HG02678 (cell line): ENCODE measurements around the gene ZMYND15.

Experiments
- ATAC-seq: cut with Tn5 transposase; IDR thresholded peaks from one replicate; pipeline ENCODE4 v1.9.1; 2021; ENCODE audit warnings: mild to moderate bottlenecking, moderate library complexity; ENCODE audit not compliant: unreplicated experiment

Gene ZMYND15

DNA sequence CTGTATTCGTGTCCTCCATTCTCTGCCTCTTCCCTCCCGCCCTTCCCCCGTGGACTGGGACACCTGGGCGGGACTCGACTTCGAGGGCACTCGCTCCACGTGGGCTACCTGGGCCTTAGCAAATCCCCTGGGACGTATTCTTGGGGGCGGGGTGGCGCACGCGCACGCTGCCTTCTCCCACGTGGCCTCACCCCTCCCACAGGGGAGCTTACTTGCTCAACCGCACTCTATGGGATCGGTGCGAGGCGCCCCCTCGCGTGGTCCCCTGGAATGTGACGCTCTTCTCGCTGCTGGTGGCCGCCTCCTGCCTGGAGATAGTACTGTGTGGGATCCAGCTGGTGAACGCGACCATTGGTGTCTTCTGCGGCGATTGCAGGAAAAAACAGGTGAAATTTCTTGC is 43.0 kb downstream of the ZMYND15 start:
- no peak for ATAC-seq

DNA sequence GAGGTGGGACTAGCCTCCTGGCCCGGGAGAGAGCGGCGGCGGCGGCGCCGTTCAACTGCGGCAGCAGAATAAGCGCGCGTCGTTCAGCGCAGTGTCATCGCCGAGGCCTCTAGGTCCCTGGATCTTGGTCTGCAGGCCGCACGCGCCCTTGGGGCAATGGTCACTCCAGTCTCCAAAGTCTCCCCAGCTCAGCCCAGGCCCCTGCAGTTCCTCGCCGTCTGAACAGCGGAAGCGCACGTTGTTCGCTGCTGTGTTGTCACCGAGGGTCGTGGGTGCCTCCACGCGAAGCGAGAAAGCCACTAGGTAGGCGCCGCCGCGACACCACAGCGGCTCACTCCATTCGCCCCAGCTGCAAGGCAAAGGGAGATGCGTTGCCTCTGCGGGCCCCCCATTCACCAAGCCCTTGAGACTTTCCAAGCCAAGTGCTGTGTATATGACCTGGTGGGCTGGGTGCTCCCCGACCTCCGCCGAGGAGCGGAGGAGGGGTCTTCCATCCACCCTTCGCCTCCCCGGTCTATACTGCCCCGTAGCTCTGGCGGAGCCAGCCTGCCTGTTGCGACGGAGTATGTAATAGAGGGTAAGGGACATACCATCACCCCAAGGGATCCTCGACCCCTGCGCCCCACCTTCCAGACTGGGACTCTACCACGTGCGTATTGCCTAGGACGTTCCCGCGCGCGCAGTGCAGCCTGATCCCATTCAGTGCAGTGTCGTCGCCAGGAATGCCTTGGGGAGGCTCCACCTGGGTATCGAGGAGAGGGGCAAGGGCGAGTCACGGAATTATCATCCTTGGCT is 45.9 kb downstream of the ZMYND15 start:
- no peak for ATAC-seq

GRCh38 chr17:4786106-4786511 is 46.5 kb downstream of the ZMYND15 start, which contains the start of gene VMO1:
VMO1 (minus strand) TSS chr17:4786364; CDS start chr17:4786352, 12 bp downstream.
- ATAC-seq, result no peak

DNA sequence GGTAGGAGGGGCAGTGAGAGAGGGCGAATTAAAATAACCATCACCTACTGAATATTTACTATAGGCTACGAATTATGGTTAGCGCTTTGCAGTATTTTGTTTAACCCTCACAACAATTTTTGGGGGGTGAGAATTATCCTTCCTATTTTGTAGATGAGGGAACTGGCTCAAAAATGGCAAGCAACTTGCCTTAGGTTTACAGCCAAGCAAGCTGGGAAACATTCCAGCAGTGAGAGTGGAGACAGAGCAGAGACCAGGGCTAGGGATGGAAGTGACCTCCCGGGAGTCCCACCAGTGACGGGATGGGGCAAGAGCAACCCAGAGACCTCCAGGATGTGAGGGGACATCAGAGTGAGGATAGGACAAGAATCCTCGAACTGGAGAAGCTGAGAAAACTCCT is 46.9 kb downstream of the ZMYND15 start:
- no peak for ATAC-seq

DNA sequence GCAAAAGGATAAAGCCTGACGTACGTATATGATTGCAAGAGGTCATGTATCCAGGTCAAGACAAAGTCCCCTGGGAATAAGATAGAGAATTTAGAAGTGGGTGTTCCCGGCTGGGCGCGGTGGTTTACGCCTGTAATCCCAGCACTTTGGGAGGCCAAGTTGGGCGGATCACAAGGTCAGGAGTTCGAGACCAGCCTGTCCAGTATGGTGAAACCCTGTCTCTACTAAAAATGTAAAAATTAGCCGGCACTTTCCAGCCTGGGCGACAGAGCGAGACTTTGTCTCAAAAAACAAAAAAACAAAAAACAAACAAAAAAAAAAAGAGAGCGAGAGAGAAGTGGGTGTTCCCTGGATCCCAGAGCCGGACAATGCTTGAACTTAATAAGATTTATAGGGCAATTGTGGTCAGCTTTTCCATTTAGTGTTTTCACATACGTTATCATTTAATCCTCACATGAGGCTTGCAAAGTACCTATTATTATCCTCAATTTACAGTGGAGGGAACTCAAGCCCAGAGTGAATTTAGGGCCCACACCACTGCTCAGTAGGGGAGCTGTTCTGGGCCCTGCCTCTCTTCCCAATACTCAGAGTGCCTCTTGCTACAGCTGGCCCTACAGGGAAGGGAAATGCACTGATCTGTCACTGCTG is 48.6 kb downstream of the ZMYND15 start:
- ATAC-seq, result no peak

- ATAC-seq, result no peak
Observed at GRCh38 chr17:4788807-4789700, 49.4 kb downstream of the ZMYND15 start, which contains the start of gene GLTPD2. GLTPD2 (plus strand) TSS chr17:4788964; CDS start chr17:4789012, 48 bp downstream.

DNA sequence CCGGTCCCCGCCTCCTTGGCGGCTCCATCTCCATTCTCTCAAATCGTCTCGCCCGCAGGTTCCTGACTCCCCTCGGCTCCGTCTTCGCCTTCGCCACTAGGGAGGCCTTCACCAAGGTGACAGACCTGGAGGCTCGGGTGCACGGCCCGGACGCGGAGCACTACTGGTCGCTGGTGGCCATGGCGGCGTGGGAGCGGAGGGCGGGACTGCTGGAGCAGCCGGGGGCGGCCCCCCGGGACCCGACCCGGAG is 50.0 kb downstream of the ZMYND15 start:
- ATAC-seq, result no peak

DNA sequence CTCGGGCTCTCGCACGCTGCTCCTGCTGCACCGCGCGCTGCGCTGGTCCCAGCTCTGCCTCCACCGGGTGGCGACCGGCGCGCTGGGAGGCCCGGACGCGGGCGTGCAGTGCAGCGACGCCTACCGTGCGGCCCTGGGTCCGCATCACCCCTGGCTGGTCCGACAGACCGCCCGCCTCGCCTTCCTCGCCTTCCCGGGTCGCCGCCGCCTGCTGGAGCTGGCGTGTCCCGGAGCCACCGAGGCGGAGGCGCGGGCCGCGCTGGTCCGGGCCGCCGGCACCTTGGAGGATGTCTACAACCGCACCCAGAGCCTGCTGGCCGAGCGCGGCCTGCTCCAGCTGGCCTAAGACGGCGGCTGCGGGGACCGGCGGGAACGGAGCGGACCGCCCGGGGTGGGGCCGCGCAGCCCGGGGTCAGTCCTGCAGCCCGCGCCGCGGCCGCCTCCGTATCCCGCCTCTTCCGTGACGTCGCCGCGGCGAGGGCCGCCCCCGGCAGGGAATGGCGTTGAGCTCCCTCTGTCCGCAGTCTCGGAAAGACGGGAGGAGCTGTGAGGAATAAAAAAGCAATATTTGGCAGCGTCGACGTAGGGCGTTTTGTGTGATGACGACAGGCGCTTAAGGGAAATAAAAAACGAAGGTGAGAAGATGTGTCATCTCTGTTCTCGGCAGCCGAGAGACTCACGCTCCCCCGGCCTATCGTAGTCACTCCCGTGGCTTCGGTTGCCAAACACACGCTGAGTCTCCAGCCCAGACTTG is 50.5 kb downstream of the ZMYND15 start:
- ATAC-seq, result peak; percentile 92

DNA sequence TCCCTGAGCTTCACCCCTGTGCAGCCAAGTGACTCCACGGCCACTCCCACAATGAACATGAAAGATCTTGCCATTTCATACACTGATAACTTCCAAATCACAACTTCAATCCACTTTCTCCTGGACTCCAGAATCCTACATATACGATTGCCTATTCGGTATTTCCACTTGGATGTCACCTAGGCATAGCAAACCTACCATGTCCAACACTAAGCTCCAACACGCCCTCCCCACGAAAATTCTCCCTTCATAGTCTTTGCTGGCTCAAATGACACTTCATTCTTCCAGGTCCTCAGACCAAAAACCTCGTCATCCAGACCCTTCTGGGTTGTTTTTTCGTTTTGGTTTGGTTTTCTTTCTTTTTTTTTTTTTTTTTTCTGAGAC is 51.1 kb downstream of the ZMYND15 start:
- no peak for ATAC-seq

DNA sequence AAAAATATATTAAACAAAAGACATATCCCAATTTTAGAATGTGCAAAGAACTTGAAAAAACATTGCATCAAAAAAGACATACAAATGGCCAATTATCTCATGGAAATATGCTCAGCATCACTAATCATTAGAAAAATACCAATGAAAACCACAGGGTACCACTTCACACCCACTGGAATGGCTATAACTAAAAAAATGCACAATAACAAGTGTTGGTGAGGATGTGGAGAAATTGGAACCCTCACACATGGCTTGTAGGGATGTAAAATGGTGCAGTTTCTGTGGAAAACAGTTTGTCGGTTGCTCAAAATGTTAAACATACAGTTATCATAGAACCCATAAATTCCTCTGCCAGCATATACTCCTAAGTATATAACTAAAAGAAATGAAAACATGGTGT is 55.5 kb downstream of the ZMYND15 start:
- ATAC-seq, result no peak
